ENCODE measurements around the gene IGSF9.

The IGSF9 gene

DNA sequence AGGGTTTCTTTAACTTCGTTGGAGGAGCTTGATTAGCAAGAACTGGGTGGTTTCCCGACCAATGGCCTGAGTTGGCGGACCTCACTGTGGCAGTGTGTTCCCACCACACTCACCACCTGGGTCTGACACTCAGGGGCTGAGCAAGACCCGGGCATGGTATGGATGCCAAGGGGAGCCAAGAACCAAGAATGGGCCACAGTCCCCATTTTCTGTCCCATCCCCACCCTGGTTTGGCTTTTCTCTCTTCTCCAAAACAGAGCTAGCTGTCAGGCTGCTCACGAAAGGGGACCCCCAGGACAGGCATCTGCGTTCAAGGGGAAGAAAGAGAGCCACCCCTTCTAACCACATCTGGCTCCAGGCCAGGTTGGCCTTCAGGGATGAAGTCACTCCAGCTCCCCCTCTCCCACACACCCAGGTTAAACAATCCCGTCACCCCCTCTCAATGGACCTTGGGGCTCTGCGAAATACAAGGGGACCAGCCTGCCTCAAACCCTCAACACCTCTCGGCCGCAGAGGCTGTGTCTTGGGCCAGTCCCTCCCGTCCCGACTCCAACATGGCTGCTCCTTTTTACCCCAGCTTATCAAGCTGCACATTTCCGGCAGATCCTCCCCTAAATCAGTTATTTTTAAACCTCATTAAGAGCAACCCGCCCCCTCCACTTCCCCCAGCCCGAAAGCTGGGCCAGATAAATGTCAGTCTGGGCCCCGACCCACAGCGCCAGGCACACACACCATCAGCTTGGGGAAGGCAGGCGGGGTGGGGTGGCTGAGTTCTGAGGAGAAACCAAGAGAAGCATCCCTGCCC lies 23.5 kb downstream of the IGSF9 start:
- H3K9me3 ChIP-seq (replicated peaks; ENCODE audit: insufficient read depth, low read length) = no peaks in the 10 kb centered on the region
- H3K79me2 ChIP-seq (ENCODE audit: low read length) = peaks cover 60% of the 10 kb centered on the region
- no peaks in the 10 kb centered on the region for H3K27me3 ChIP-seq (replicated peaks; ENCODE audit: insufficient read depth, low read length)
- H3K36me3 ChIP-seq (replicated peaks; ENCODE audit: insufficient read depth, low read length) = peaks cover 10% of the 10 kb centered on the region
- no peak for DNase-seq
- H3K4me2 ChIP-seq (ENCODE audit: low read depth, low read length) = peak overlapping the region; percentile 85; the same call in 1 of the 2 replicates
- no peaks in the 10 kb centered on the region for H4K20me1 ChIP-seq (ENCODE audit: insufficient read depth, low read length)
- H3K9me2 ChIP-seq (replicated peaks; ENCODE audit: insufficient read depth, low read length) = no peaks in the 10 kb centered on the region
- H3K4me3 ChIP-seq (ENCODE audit: low read length) = 0 out of 2 replicates have a peak overlapping the region, but pooled peaks have one; percentile 2
- peaks cover 8% of the 10 kb centered on the region for H3F3A ChIP-seq (ENCODE audit: insufficient read depth, low read length)
- H2AFZ ChIP-seq (ENCODE audit: low read length) = no peak overlapping the region
- H3K9ac ChIP-seq (ENCODE audit: low read length) = peak overlapping the region; percentile 93; the same call in 1 of the 2 replicates
- H3K27ac ChIP-seq (ENCODE audit: low read length) = peak overlapping the region; percentile 55; the same call in 1 of the 2 replicates
- TF ChIP-seq EZH2 (optimal IDR thresholded peaks at IDR 0.05; ENCODE audit: low read depth, low read length) = no peak
- TF ChIP-seq EZH2phosphoT487 (IDR thresholded peaks at IDR 0.05; ENCODE audit: low read length) = no peak
- TF ChIP-seq, protein P1, sequence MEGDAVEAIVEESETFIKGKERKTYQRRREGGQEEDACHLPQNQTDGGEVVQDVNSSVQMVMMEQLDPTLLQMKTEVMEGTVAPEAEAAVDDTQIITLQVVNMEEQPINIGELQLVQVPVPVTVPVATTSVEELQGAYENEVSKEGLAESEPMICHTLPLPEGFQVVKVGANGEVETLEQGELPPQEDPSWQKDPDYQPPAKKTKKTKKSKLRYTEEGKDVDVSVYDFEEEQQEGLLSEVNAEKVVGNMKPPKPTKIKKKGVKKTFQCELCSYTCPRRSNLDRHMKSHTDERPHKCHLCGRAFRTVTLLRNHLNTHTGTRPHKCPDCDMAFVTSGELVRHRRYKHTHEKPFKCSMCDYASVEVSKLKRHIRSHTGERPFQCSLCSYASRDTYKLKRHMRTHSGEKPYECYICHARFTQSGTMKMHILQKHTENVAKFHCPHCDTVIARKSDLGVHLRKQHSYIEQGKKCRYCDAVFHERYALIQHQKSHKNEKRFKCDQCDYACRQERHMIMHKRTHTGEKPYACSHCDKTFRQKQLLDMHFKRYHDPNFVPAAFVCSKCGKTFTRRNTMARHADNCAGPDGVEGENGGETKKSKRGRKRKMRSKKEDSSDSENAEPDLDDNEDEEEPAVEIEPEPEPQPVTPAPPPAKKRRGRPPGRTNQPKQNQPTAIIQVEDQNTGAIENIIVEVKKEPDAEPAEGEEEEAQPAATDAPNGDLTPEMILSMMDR (IDR thresholded peaks at IDR 0.05; ENCODE audit: low read length) = no peak
- peaks cover 36% of the 10 kb centered on the region for H3K4me1 ChIP-seq (ENCODE audit: low read length)

DNA sequence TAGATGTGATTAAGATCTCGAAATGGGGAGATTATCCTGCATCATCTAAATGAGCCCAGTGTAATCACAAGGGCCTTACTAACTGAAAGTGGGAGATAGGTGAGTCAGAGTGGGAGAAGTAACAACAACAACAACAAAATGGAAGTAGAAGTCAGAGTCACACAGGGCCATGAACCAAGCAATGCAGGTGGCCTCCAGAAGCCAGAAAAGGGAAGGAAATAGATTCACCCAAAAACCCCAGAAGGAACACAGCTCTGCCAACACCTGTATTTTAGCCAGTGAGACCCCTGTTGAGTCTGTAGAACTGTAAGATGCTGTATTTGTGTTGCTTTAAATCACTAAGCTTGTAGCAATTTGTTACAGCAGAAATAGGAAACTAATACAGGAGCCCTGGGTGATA lies 24.2 kb downstream of the IGSF9 start:
- peaks cover 60% of the 10 kb centered on the region for H3K79me2 ChIP-seq (ENCODE audit: low read length)

DNA sequence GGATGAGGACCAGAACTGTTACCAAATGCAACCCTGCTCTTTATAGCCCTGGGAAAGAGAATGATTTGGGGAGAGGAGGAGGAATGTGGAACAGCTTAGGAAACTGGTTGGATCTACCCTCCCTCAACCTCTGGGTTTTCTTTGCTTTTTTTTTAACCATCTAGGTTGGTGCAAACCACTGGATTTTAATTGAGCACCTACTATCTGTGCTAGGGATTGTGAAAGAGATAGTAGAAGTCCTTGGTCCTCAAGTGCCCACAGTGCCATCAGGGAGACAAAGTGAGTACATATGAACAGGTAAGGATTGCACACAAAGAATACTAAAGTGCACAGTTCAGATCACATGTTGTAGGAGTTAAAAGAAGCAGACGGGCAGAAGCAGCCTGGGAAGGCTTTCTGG lies 24.8 kb downstream of the IGSF9 start:
- peaks cover 8% of the 10 kb centered on the region for H3F3A ChIP-seq (ENCODE audit: insufficient read depth, low read length)
- H4K20me1 ChIP-seq (ENCODE audit: insufficient read depth, low read length) = no peaks in the 10 kb centered on the region
- H3K27ac ChIP-seq (ENCODE audit: low read length) = peak overlapping the region; percentile 42; the same call in 1 of the 2 replicates
- peaks cover 36% of the 10 kb centered on the region for H3K4me1 ChIP-seq (ENCODE audit: low read length)
- TF ChIP-seq, protein P1 (IDR thresholded peaks at IDR 0.05; ENCODE audit: low read length) = no peak
- TF ChIP-seq EZH2phosphoT487 (IDR thresholded peaks at IDR 0.05; ENCODE audit: low read length) = no peak
- no peak for TF ChIP-seq EZH2 (optimal IDR thresholded peaks at IDR 0.05; ENCODE audit: low read depth, low read length)
- no peak overlapping the region for H2AFZ ChIP-seq (ENCODE audit: low read length)
- no peak overlapping the region for H3K9ac ChIP-seq (ENCODE audit: low read length)
- no peaks in the 10 kb centered on the region for H3K9me2 ChIP-seq (replicated peaks; ENCODE audit: insufficient read depth, low read length)
- H3K27me3 ChIP-seq (replicated peaks; ENCODE audit: insufficient read depth, low read length) = no peaks in the 10 kb centered on the region
- H3K36me3 ChIP-seq (replicated peaks; ENCODE audit: insufficient read depth, low read length) = peaks cover 10% of the 10 kb centered on the region
- no peak overlapping the region for H3K4me3 ChIP-seq (ENCODE audit: low read length)
- peaks cover 60% of the 10 kb centered on the region for H3K79me2 ChIP-seq (ENCODE audit: low read length)
- DNase-seq = no peak
- no peaks in the 10 kb centered on the region for H3K9me3 ChIP-seq (replicated peaks; ENCODE audit: insufficient read depth, low read length)
- no peak overlapping the region for H3K4me2 ChIP-seq (ENCODE audit: low read depth, low read length)

More for the DNA sequence above, 24.2 kb downstream of the IGSF9 start:
- no peaks in the 10 kb centered on the region for H3K9me2 ChIP-seq (replicated peaks; ENCODE audit: insufficient read depth, low read length)
- H3K9ac ChIP-seq (ENCODE audit: low read length) = peak overlapping the region; percentile 3; the same call in 1 of the 2 replicates
- peaks cover 8% of the 10 kb centered on the region for H3F3A ChIP-seq (ENCODE audit: insufficient read depth, low read length)
- H3K27ac ChIP-seq (ENCODE audit: low read length) = peak overlapping the region; percentile 42; the same call in 1 of the 2 replicates
- TF ChIP-seq, protein P1 (IDR thresholded peaks at IDR 0.05; ENCODE audit: low read length) = no peak
- no peak for TF ChIP-seq EZH2 (optimal IDR thresholded peaks at IDR 0.05; ENCODE audit: low read depth, low read length)
- H2AFZ ChIP-seq (ENCODE audit: low read length) = no peak overlapping the region
- no peaks in the 10 kb centered on the region for H3K27me3 ChIP-seq (replicated peaks; ENCODE audit: insufficient read depth, low read length)
- peaks cover 10% of the 10 kb centered on the region for H3K36me3 ChIP-seq (replicated peaks; ENCODE audit: insufficient read depth, low read length)
- H3K9me3 ChIP-seq (replicated peaks; ENCODE audit: insufficient read depth, low read length) = no peaks in the 10 kb centered on the region
- DNase-seq = peak; percentile 31
- peak overlapping the region; percentile 85; the same call in 1 of the 2 replicates for H3K4me2 ChIP-seq (ENCODE audit: low read depth, low read length)
- no peaks in the 10 kb centered on the region for H4K20me1 ChIP-seq (ENCODE audit: insufficient read depth, low read length)
- peaks cover 36% of the 10 kb centered on the region for H3K4me1 ChIP-seq (ENCODE audit: low read length)
- no peak overlapping the region for H3K4me3 ChIP-seq (ENCODE audit: low read length)

All from MM.1S (cell line).